ENCODE measurements around the gene PTPN14.

The PTPN14 gene

GRCh38 chr1:214416858-214417257 is 134.5 kb downstream of the PTPN14 start:
- Histone ChIP-seq H3K4me3 (ENCODE audit: low read depth, low read length) (no peak overlapping the region), H3K27ac (ENCODE audit: low read depth, low read length) (peak overlapping the region; percentile 1; the same call in 1 of the 2 replicates)

GRCh38 chr1:214416417-214416816 is 135.0 kb downstream of the PTPN14 start:
- Histone ChIP-seq H3K27ac (ENCODE audit: low read depth, low read length) (peak overlapping the region; percentile 20), H3K4me1 (ENCODE audit: control insufficient read depth, insufficient read depth, low read length, unreplicated experiment) (peaks cover 59% of the 10 kb centered on the region), H2AFZ (ENCODE audit: low read length, unreplicated experiment) (no peak overlapping the region), H3K36me3 (ENCODE audit: insufficient read depth, low read length) (peaks cover 18% of the 10 kb centered on the region), H3K79me2 (ENCODE audit: control insufficient read depth, insufficient read depth, low read length, unreplicated experiment) (peaks cover 75% of the 10 kb centered on the region), H3K27me3 (ENCODE audit: insufficient read depth, low read length) (no peaks in the 10 kb centered on the region), H3K4me3 (ENCODE audit: low read depth, low read length) (no peak overlapping the region)

More at GRCh38 chr1:214416858-214417257, 134.5 kb downstream of the PTPN14 start:
- Histone ChIP-seq H3K27me3 (ENCODE audit: insufficient read depth, low read length) (no peaks in the 10 kb centered on the region), H3K36me3 (ENCODE audit: insufficient read depth, low read length) (peaks cover 13% of the 10 kb centered on the region), H3K79me2 (ENCODE audit: control insufficient read depth, insufficient read depth, low read length, unreplicated experiment) (peaks cover 80% of the 10 kb centered on the region), H2AFZ (ENCODE audit: low read length, unreplicated experiment) (no peak overlapping the region), H3K4me1 (ENCODE audit: control insufficient read depth, insufficient read depth, low read length, unreplicated experiment) (peaks cover 63% of the 10 kb centered on the region)

GRCh38 chr1:214415131-214415530 is 136.3 kb downstream of the PTPN14 start:
- Histone ChIP-seq H3K36me3 (ENCODE audit: insufficient read depth, low read length) (peaks cover 29% of the 10 kb centered on the region), H3K27ac (ENCODE audit: low read depth, low read length) (no peak overlapping the region), H3K27me3 (ENCODE audit: insufficient read depth, low read length) (no peaks in the 10 kb centered on the region), H3K4me3 (ENCODE audit: low read depth, low read length) (no peak overlapping the region), H3K79me2 (ENCODE audit: control insufficient read depth, insufficient read depth, low read length, unreplicated experiment) (peaks cover 62% of the 10 kb centered on the region), H3K4me1 (ENCODE audit: control insufficient read depth, insufficient read depth, low read length, unreplicated experiment) (peaks cover 46% of the 10 kb centered on the region), H2AFZ (ENCODE audit: low read length, unreplicated experiment) (no peak overlapping the region)

- no peak overlapping the region for H2AFZ ChIP-seq (ENCODE audit: low read length, unreplicated experiment)
- H3K36me3 ChIP-seq (ENCODE audit: insufficient read depth, low read length), result peaks cover 29% of the 10 kb centered on the region
- H3K79me2 ChIP-seq (ENCODE audit: control insufficient read depth, insufficient read depth, low read length, unreplicated experiment), result peaks cover 59% of the 10 kb centered on the region
- H3K4me3 ChIP-seq (ENCODE audit: low read depth, low read length), result no peak overlapping the region
- no peaks in the 10 kb centered on the region for H3K27me3 ChIP-seq (ENCODE audit: insufficient read depth, low read length)
- peaks cover 42% of the 10 kb centered on the region for H3K4me1 ChIP-seq (ENCODE audit: control insufficient read depth, insufficient read depth, low read length, unreplicated experiment)
- H3K27ac ChIP-seq (ENCODE audit: low read depth, low read length), result no peak overlapping the region
Measured at GRCh38 chr1:214414691-214415090, 136.7 kb downstream of the PTPN14 start.

GRCh38 chr1:214413315-214413714 is 138.1 kb downstream of the PTPN14 start:
- Histone ChIP-seq H3K27ac (ENCODE audit: low read depth, low read length) (no peak overlapping the region), H3K79me2 (ENCODE audit: control insufficient read depth, insufficient read depth, low read length, unreplicated experiment) (peaks cover 48% of the 10 kb centered on the region), H3K4me3 (ENCODE audit: low read depth, low read length) (no peak overlapping the region), H3K4me1 (ENCODE audit: control insufficient read depth, insufficient read depth, low read length, unreplicated experiment) (peaks cover 29% of the 10 kb centered on the region), H3K36me3 (ENCODE audit: insufficient read depth, low read length) (peaks cover 36% of the 10 kb centered on the region), H3K27me3 (ENCODE audit: insufficient read depth, low read length) (no peaks in the 10 kb centered on the region), H2AFZ (ENCODE audit: low read length, unreplicated experiment) (no peak overlapping the region)

GRCh38 chr1:214404571-214405213 is 146.7 kb downstream of the PTPN14 start:
- peaks cover 38% of the 10 kb centered on the region for H3K4me1 ChIP-seq (ENCODE audit: control insufficient read depth, insufficient read depth, low read length, unreplicated experiment)
- H2AFZ ChIP-seq (ENCODE audit: low read length, unreplicated experiment), result no peak overlapping the region
- H3K27me3 ChIP-seq (ENCODE audit: insufficient read depth, low read length), result no peaks in the 10 kb centered on the region
- peak overlapping the region; percentile 40; the same call in 1 of the 2 replicates for H3K4me3 ChIP-seq (ENCODE audit: low read depth, low read length)
- peaks cover 28% of the 10 kb centered on the region for H3K36me3 ChIP-seq (ENCODE audit: insufficient read depth, low read length)
- H3K27ac ChIP-seq (ENCODE audit: low read depth, low read length), result peak overlapping the region; percentile 65
- peaks cover 11% of the 10 kb centered on the region for H3K79me2 ChIP-seq (ENCODE audit: control insufficient read depth, insufficient read depth, low read length, unreplicated experiment)

- H3K27me3 ChIP-seq (ENCODE audit: insufficient read depth, low read length), result no peaks in the 10 kb centered on the region
- peaks cover 38% of the 10 kb centered on the region for H3K4me1 ChIP-seq (ENCODE audit: control insufficient read depth, insufficient read depth, low read length, unreplicated experiment)
- H3K27ac ChIP-seq (ENCODE audit: low read depth, low read length), result peak overlapping the region; percentile 65
- no peak overlapping the region for H2AFZ ChIP-seq (ENCODE audit: low read length, unreplicated experiment)
- peak overlapping the region; percentile 40; the same call in 1 of the 2 replicates for H3K4me3 ChIP-seq (ENCODE audit: low read depth, low read length)
- H3K79me2 ChIP-seq (ENCODE audit: control insufficient read depth, insufficient read depth, low read length, unreplicated experiment), result peaks cover 9% of the 10 kb centered on the region
- H3K36me3 ChIP-seq (ENCODE audit: insufficient read depth, low read length), result peaks cover 29% of the 10 kb centered on the region; the same call in 1 of the 2 replicates
Measured at GRCh38 chr1:214404154-214404553, 147.2 kb downstream of the PTPN14 start.

- Histone ChIP-seq H3K4me1 (ENCODE audit: control insufficient read depth, insufficient read depth, low read length, unreplicated experiment) (peaks cover 38% of the 10 kb centered on the region), H3K79me2 (ENCODE audit: control insufficient read depth, insufficient read depth, low read length, unreplicated experiment) (peaks cover 9% of the 10 kb centered on the region), H2AFZ (ENCODE audit: low read length, unreplicated experiment) (no peak overlapping the region), H3K4me3 (ENCODE audit: low read depth, low read length) (no peak overlapping the region), H3K36me3 (ENCODE audit: insufficient read depth, low read length) (peaks cover 25% of the 10 kb centered on the region; the same call in 1 of the 2 replicates), H3K27ac (ENCODE audit: low read depth, low read length) (peak overlapping the region; percentile 65), H3K27me3 (ENCODE audit: insufficient read depth, low read length) (no peaks in the 10 kb centered on the region)
Measured at GRCh38 chr1:214403431-214403830, 148.0 kb downstream of the PTPN14 start.

- Histone ChIP-seq H3K4me3 (ENCODE audit: low read depth, low read length) (no peak overlapping the region), H3K4me1 (ENCODE audit: control insufficient read depth, insufficient read depth, low read length, unreplicated experiment) (peaks cover 38% of the 10 kb centered on the region), H3K27me3 (ENCODE audit: insufficient read depth, low read length) (no peaks in the 10 kb centered on the region), H2AFZ (ENCODE audit: low read length, unreplicated experiment) (no peak overlapping the region), H3K36me3 (ENCODE audit: insufficient read depth, low read length) (peaks cover 29% of the 10 kb centered on the region), H3K79me2 (ENCODE audit: control insufficient read depth, insufficient read depth, low read length, unreplicated experiment) (peaks cover 7% of the 10 kb centered on the region), H3K27ac (ENCODE audit: low read depth, low read length) (peak overlapping the region; percentile 65)
Measured at GRCh38 chr1:214402613-214403083, 148.8 kb downstream of the PTPN14 start.

- Histone ChIP-seq H3K36me3 (ENCODE audit: insufficient read depth, low read length) (peaks cover 36% of the 10 kb centered on the region), H3K27ac (ENCODE audit: low read depth, low read length) (no peak overlapping the region), H3K27me3 (ENCODE audit: insufficient read depth, low read length) (no peaks in the 10 kb centered on the region), H3K4me3 (ENCODE audit: low read depth, low read length) (no peak overlapping the region), H3K4me1 (ENCODE audit: control insufficient read depth, insufficient read depth, low read length, unreplicated experiment) (peaks cover 42% of the 10 kb centered on the region), H2AFZ (ENCODE audit: low read length, unreplicated experiment) (no peak overlapping the region), H3K79me2 (ENCODE audit: control insufficient read depth, insufficient read depth, low read length, unreplicated experiment) (peaks cover 10% of the 10 kb centered on the region)
Measured at GRCh38 chr1:214401666-214402065, 149.7 kb downstream of the PTPN14 start.

- Histone ChIP-seq H3K36me3 (ENCODE audit: insufficient read depth, low read length) (peaks cover 49% of the 10 kb centered on the region), H3K27ac (ENCODE audit: low read depth, low read length) (no peak overlapping the region), H3K27me3 (ENCODE audit: insufficient read depth, low read length) (no peaks in the 10 kb centered on the region), H3K4me1 (ENCODE audit: control insufficient read depth, insufficient read depth, low read length, unreplicated experiment) (peaks cover 47% of the 10 kb centered on the region), H3K4me3 (ENCODE audit: low read depth, low read length) (no peak overlapping the region), H3K79me2 (ENCODE audit: control insufficient read depth, insufficient read depth, low read length, unreplicated experiment) (peaks cover 10% of the 10 kb centered on the region), H2AFZ (ENCODE audit: low read length, unreplicated experiment) (no peak overlapping the region)
Measured at GRCh38 chr1:214400131-214400530, 151.3 kb downstream of the PTPN14 start.

Measured in ACC112 (cell line).